Ramos (cell line): Measurements from ENCODE around the gene HDAC4.

Source experiments
- in situ Hi-C: fragments of 300-500 bp; cut with MboI; formaldehyde crosslinking; loops from one replicate; pipeline ENCODE4 v1.14.3; 2022; ENCODE audit warnings: low sequenced_read_pairs; ENCODE audit not compliant: unreplicated experiment

The HDAC4 gene

GRCh38 chr2:239002954-239003623 is 397.7 kb downstream of the HDAC4 start:
- in situ Hi-C loops = no loop called here

GRCh38 chr2:239002591-239002953 is 398.2 kb downstream of the HDAC4 start:
- in situ Hi-C loops = no loop called here

GRCh38 chr2:239001794-239002193 is 399.0 kb downstream of the HDAC4 start:
- in situ Hi-C loops = no loop called here

- in situ Hi-C loops = no loop called here
Measured at GRCh38 chr2:239000500-239001073, 400.2 kb downstream of the HDAC4 start.

DNA sequence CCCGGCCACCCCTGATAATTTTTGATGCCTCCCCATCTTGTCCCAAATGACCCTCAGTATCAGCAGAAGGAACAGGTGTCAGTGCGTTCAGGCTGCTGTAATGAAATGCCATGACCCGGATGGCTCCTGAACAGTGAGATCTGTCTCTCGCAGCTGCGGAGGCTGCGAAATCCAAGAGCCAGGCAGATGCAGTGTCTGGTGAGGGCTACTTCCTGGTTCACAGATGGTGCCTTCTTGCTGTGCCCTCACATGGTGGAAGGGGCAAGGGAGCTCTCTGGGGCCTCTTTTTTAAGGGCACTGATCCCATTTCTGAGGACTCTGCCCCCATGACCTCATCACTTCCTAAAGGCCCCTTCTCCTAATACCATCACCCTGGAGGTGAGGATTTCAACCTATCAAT is 400.7 kb downstream of the HDAC4 start:
- in situ Hi-C loops = no loop called here

DNA sequence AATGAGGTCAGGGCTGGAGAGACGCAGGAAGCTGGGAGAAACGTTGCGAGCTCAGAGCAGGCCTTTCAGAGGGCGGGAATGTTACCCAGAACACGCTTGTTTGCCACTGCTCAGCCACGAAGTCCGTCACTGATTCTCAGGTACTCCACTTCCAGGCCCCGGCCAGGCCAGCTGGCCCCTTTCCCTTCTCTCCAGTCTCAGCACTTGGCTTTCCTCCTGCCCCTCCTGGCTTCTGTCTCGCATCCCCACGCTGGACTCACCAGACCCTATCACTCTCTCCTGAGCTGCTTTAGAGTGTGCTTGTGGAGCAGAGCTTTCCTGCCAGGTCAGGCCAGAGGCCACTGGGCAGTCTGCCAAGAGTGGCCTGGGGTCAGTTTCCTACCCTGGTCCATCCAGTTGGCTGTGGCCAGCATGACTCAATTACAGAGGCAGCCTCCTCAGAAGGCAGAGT is 401.5 kb downstream of the HDAC4 start:
- in situ Hi-C loops = no loop called here

GRCh38 chr2:238998801-238999200 is 402.0 kb downstream of the HDAC4 start:
- in situ Hi-C loops = no loop called here
